CD4-positive, CD25-positive, alpha-beta regulatory T cell (primary cell): ENCODE measurements around the gene SNCAIP. TPM values are rescaled to one million over a fixed set of nuclear protein-coding genes. Genes with fewer than 3 reads are reported as not detected.

Experiments
- ATAC-seq, 2 donors: fragments of 150-1000 bp; cut with Tn5 transposase; one replicate each; pipeline ENCODE4 v1.10.0; 2021; ENCODE audit warnings: low read depth in 2 of 2, moderate number of reproducible peaks in 2 of 2, moderate library complexity in 1 of 2
- DNase-seq, 3 donors: peaks; one replicate each; pipeline versions ENCODE4 v3.0.0 to v3.0.0-alpha.2; 2012 to 2022; ENCODE audit warnings: mixed read lengths in 1 of 3
- H3K27ac ChIP-seq: one replicate; pipeline ENCODE4 v1.7.0; 2013; ENCODE audit warnings: mild to moderate bottlenecking, low read length; ENCODE audit not compliant: insufficient read depth, poor library complexity, severe bottlenecking
- H3K27me3 ChIP-seq: one replicate; pipeline ENCODE4 v1.7.0; 2013; ENCODE audit warnings: low read length; ENCODE audit not compliant: control insufficient read depth, insufficient read depth
- H3K36me3 ChIP-seq: one replicate; pipeline ENCODE4 v1.7.0; 2013; ENCODE audit warnings: mild to moderate bottlenecking, low read length, moderate library complexity; ENCODE audit not compliant: control insufficient read depth, insufficient read depth
- H3K4me1 ChIP-seq: 2 replicates; pipeline ENCODE4 v1.7.0; 2013; ENCODE audit warnings: mild to moderate bottlenecking, low read length; ENCODE audit not compliant: insufficient read depth, control insufficient read depth, poor library complexity, severe bottlenecking
- H3K4me3 ChIP-seq: one replicate; pipeline ENCODE4 v1.7.0; 2013; ENCODE audit warnings: low read depth, mild to moderate bottlenecking, low read length, moderate library complexity
- H3K9me3 ChIP-seq, 2 experiments: 1 replicate in 1 of 2; 2 replicates in 1 of 2; pipeline ENCODE4 v1.7.0; 2013; ENCODE audit warnings: low read length in 2 of 2, mild to moderate bottlenecking in 1 of 2, moderate library complexity in 1 of 2; ENCODE audit not compliant: control insufficient read depth in 2 of 2
- H3K27ac Mint-ChIP-seq, 3 donors: one replicate each; pipeline ENCODE4 v1.8.0; 2020 to 2022; ENCODE audit warnings: mild to moderate bottlenecking in 3 of 3, mixed read lengths in 3 of 3, moderate library complexity in 2 of 3
- H3K27me3 Mint-ChIP-seq: one replicate; pipeline ENCODE4 v1.8.0; 2022; ENCODE audit warnings: mild to moderate bottlenecking, mixed read lengths
- H3K36me3 Mint-ChIP-seq: one replicate; pipeline ENCODE4 v1.8.0; 2020; ENCODE audit warnings: mixed read lengths
- H3K4me1 Mint-ChIP-seq, 4 donors: one replicate each; pipeline ENCODE4 v1.8.0; 2020 to 2022; ENCODE audit warnings: mixed read lengths in 4 of 4, mild to moderate bottlenecking in 1 of 4
- H3K4me3 Mint-ChIP-seq, 4 donors: one replicate each; pipeline ENCODE4 v1.8.0; 2020 to 2022; ENCODE audit warnings: mild to moderate bottlenecking in 4 of 4, mixed read lengths in 4 of 4, moderate library complexity in 3 of 4
- H3K9me3 Mint-ChIP-seq, 7 donors: one replicate each; pipeline ENCODE4 v1.8.0; 2020 to 2022; ENCODE audit warnings: mixed read lengths in 7 of 7, mild to moderate bottlenecking in 3 of 7, moderate library complexity in 2 of 7
- polyA plus RNA-seq, 4 donors: library from polyadenylated mRNA; unstranded; fragments of 300-500 nt; fragmentation: Illumina TruSeq; gene quantifications; one replicate each; pipeline ENCODE4 v1.2.3, GENCODE V29; 2021
- total RNA-seq: library from RNA; stranded (reverse); gene quantifications from one replicate; pipeline ENCODE4 v1.2.3, GENCODE V29; 2022

Gene SNCAIP
- total and polyA plus RNA-seq, 5 donors from 2014 or later: not detected

DNA sequence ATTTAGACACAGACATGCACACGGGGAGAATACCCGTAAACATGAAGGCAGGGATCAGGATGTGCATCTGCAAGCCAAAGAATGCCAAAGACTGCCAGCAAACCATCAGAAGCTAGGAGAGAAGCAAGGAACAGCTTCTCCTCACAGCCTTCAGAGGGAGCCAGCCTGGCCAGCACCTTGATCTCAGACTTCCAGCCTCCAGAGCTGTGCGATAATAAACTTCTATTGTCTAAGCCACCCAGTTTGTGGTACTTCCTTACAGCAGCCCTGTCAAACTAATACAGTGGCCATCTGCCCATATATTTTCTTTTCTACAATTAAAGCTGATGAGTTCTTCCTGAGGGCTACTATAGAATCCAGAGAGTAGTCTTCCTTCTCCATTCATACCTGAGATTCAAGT is 135.0 kb downstream of the SNCAIP start:
- no peak for DNase-seq
- Histone ChIP-seq H3K27me3 (no peaks in the 10 kb centered on the region), H3K27ac (no peak overlapping the region), H3K9me3 (no peaks in the 10 kb centered on the region), H3K36me3 (no peaks in the 10 kb centered on the region), H3K4me1 (no peaks in the 10 kb centered on the region), H3K4me3 (no peak overlapping the region)
- no peaks in the 10 kb centered on the region for H3K9me3 Mint-ChIP-seq
- no peaks in the 10 kb centered on the region for H3K36me3 Mint-ChIP-seq
- no peaks in the 10 kb centered on the region for H3K4me1 Mint-ChIP-seq
- no peak for ATAC-seq
- H3K27me3 Mint-ChIP-seq: peaks cover 2% of the 10 kb centered on the region
- H3K4me3 Mint-ChIP-seq: no peak overlapping the region
- no peak overlapping the region for H3K27ac Mint-ChIP-seq

DNA sequence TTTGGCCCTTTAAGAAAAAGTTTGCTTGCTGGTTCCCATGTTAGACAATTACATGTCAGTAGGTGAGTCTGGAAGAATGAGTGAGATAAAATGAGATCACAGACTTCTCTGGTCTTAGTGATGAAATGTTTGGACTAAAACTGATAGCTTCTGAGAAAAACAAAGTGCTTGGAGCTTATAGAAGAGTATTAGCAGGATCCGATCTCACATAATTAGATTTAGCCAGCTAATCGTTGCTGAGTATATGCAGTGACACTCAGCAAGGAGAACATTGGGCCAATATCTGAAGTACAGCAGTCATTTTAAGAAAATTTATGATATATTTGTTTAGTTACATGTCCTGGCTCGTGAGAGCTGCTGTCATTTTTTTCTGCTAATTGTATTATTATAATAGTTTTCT is 135.8 kb downstream of the SNCAIP start:
- no peak overlapping the region for H3K4me3 Mint-ChIP-seq

DNA sequence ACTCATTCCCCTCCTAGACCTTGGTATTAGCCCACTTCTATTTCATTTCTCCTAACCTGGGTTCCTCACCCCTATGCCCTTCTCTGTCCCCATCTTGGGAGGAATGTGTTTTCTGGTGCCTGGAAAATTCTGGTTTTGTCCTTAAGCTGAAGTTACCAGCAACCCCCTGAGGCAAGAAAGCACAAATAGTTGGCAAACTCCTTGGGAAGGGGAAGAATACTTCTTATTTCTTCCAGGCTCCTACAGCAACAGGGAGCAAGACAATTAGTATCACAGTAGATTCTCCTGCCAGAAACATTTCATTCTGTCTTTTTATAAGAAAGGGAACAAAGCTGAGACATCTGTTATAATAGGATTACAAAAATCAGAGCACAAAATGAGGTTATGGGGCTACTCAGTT is 142.5 kb downstream of the SNCAIP start:
- no peak for DNase-seq
- no peak overlapping the region for H3K27ac Mint-ChIP-seq
- no peak overlapping the region for H3K27ac ChIP-seq
- no peaks in the 10 kb centered on the region for H3K36me3 Mint-ChIP-seq
- H3K4me1 Mint-ChIP-seq: no peaks in the 10 kb centered on the region
- no peaks in the 10 kb centered on the region for H3K36me3 ChIP-seq
- H3K9me3 Mint-ChIP-seq: no peaks in the 10 kb centered on the region
- H3K27me3 Mint-ChIP-seq: no peaks in the 10 kb centered on the region
- H3K4me3 ChIP-seq: no peak overlapping the region
- no peaks in the 10 kb centered on the region for H3K9me3 ChIP-seq
- no peaks in the 10 kb centered on the region for H3K27me3 ChIP-seq
- H3K4me1 ChIP-seq: no peaks in the 10 kb centered on the region
- no peak overlapping the region for H3K4me3 Mint-ChIP-seq
- ATAC-seq: no peak

More for the DNA sequence above, 135.8 kb downstream of the SNCAIP start:
- Mint-ChIP-seq H3K27me3 (no peaks in the 10 kb centered on the region), H3K27ac (no peak overlapping the region), H3K36me3 (no peaks in the 10 kb centered on the region), H3K9me3 (no peaks in the 10 kb centered on the region), H3K4me1 (no peaks in the 10 kb centered on the region)
- DNase-seq: no peak
- H3K9me3 ChIP-seq: no peaks in the 10 kb centered on the region
- H3K4me1 ChIP-seq: no peaks in the 10 kb centered on the region
- ATAC-seq: no peak
- H3K27me3 ChIP-seq: no peaks in the 10 kb centered on the region
- no peak overlapping the region for H3K4me3 ChIP-seq
- H3K27ac ChIP-seq: no peak overlapping the region
- H3K36me3 ChIP-seq: no peaks in the 10 kb centered on the region

- Histone ChIP-seq H3K4me1 (no peaks in the 10 kb centered on the region), H3K27ac (no peak overlapping the region), H3K9me3 (no peaks in the 10 kb centered on the region), H3K27me3 (no peaks in the 10 kb centered on the region), H3K4me3 (no peak overlapping the region), H3K36me3 (no peaks in the 10 kb centered on the region)
- H3K36me3 Mint-ChIP-seq: no peaks in the 10 kb centered on the region
- DNase-seq: no peak
- H3K27ac Mint-ChIP-seq: no peak overlapping the region
- no peak overlapping the region for H3K4me3 Mint-ChIP-seq
- H3K9me3 Mint-ChIP-seq: no peaks in the 10 kb centered on the region
- H3K4me1 Mint-ChIP-seq: no peaks in the 10 kb centered on the region
- no peaks in the 10 kb centered on the region for H3K27me3 Mint-ChIP-seq
- no peak for ATAC-seq
Measured at GRCh38 chr5:122455939-122456338, 143.9 kb downstream of the SNCAIP start.

DNA sequence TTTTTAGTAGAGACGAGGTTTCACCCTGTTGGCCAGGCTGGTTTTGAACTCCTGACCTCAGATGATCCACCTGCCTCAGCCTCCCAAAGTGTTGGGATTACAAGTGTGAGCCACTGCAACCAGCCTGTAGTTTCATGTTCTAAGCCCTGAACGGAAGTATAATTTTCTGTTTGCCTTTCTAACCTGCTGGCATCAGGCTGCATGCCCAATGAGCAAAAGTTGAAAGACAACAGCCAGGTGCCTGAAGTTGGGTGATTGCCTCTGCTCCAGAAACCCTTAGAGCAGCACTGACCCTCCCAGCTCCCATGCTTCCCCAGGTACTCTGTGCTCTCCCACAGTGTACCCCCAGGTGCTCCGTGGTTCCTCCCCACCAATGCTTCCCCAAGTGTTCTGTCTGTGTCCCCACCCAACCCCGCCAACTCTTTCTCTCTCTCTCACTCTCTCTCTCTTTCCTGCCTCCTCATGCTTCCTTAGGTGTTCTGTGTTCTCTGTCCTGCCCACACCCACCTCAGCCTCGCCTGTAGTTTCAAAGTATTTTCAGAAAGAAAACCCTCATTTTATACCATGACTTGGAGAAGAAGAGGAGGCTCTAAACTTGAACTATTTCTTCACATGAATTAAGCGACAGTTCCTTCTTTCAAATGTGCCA is 145.3 kb downstream of the SNCAIP start:
- Histone ChIP-seq H3K4me1 (no peaks in the 10 kb centered on the region), H3K27me3 (no peaks in the 10 kb centered on the region), H3K4me3 (no peak overlapping the region), H3K27ac (no peak overlapping the region), H3K9me3 (no peaks in the 10 kb centered on the region), H3K36me3 (no peaks in the 10 kb centered on the region)
- Mint-ChIP-seq H3K27ac (peak overlapping the region in 1 of 3 donors; percentile 44), H3K4me1 (no peaks in the 10 kb centered on the region), H3K9me3 (no peaks in the 10 kb centered on the region), H3K4me3 (no peak overlapping the region), H3K36me3 (no peaks in the 10 kb centered on the region), H3K27me3 (no peaks in the 10 kb centered on the region)
- ATAC-seq: no peak
- no peak for DNase-seq

- Mint-ChIP-seq H3K4me3 (no peak overlapping the region), H3K4me1 (no peaks in the 10 kb centered on the region), H3K9me3 (no peaks in the 10 kb centered on the region), H3K27ac (no peak overlapping the region), H3K36me3 (no peaks in the 10 kb centered on the region), H3K27me3 (peaks cover 5% of the 10 kb centered on the region)
- H3K36me3 ChIP-seq: no peaks in the 10 kb centered on the region
- ATAC-seq (no peak), DNase-seq (peak in 1 of 3 donors; percentile 5)
- no peaks in the 10 kb centered on the region for H3K4me1 ChIP-seq
- no peak overlapping the region for H3K4me3 ChIP-seq
- H3K27me3 ChIP-seq: no peaks in the 10 kb centered on the region
- no peak overlapping the region for H3K27ac ChIP-seq
- no peaks in the 10 kb centered on the region for H3K9me3 ChIP-seq
Measured at GRCh38 chr5:122458278-122458872, 146.3 kb downstream of the SNCAIP start.

DNA sequence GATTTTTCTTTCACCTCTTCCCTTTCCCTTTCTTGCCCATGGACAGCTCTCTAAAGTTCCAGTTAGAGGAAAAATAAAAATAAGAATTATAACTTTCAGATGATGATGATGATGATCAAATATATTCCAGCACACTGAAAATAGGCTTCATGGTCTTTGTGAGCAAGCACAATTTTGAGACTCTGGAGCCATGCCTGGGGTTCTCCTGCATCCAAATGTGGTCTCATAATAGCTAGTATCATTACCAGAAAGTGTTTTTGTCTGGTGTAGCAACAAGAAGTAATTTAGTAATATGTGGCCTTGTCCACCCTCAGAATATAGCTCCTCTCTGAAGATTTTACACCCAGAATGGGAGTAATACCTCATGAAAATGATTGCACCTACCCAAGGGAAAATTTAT is 150.4 kb downstream of the SNCAIP start:
- ATAC-seq (no peak), DNase-seq (no peak)
- Histone ChIP-seq H3K27me3 (no peaks in the 10 kb centered on the region), H3K4me3 (no peak overlapping the region), H3K4me1 (no peaks in the 10 kb centered on the region), H3K9me3 (no peaks in the 10 kb centered on the region), H3K36me3 (no peaks in the 10 kb centered on the region), H3K27ac (no peak overlapping the region)
- Mint-ChIP-seq H3K9me3 (no peaks in the 10 kb centered on the region), H3K27me3 (peaks cover 5% of the 10 kb centered on the region), H3K27ac (no peak overlapping the region), H3K36me3 (no peaks in the 10 kb centered on the region), H3K4me1 (no peaks in the 10 kb centered on the region), H3K4me3 (no peak overlapping the region)

DNA sequence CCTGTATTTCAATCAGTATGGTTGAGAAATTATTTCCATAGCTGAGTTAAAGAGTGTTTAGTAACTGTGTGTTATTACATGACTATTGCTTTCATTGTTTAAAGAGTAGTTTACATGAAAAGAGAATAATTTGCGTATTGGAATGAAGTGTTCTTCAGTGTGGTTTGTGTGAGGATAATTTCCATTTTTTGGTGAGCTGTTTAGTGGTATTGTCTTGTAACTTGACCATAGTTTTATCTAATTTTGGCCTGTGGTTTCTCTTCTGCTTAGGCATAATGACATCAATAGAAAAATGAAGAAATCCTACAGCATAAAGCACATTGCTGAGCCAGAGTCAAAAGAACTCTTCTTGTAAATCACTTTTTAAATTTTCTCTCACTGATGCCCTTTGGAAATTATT is 151.2 kb downstream of the SNCAIP start:
- Mint-ChIP-seq H3K4me3 (no peak overlapping the region), H3K4me1 (no peaks in the 10 kb centered on the region), H3K27ac (no peak overlapping the region), H3K36me3 (no peaks in the 10 kb centered on the region), H3K27me3 (peaks cover 5% of the 10 kb centered on the region), H3K9me3 (no peaks in the 10 kb centered on the region)
- Histone ChIP-seq H3K27me3 (no peaks in the 10 kb centered on the region), H3K27ac (no peak overlapping the region), H3K4me1 (no peaks in the 10 kb centered on the region), H3K9me3 (no peaks in the 10 kb centered on the region), H3K4me3 (no peak overlapping the region), H3K36me3 (no peaks in the 10 kb centered on the region)
- no peak for DNase-seq
- no peak for ATAC-seq
